Ascending aorta (tissue), 2 donors: ENCODE results near the gene USP47. TPM values are rescaled to one million over a fixed set of nuclear protein-coding genes. Genes with fewer than 3 reads are reported as not detected.

Experiments used
- DNase-seq, 2 donors: peaks; one replicate each; pipeline ENCODE4 v3.0.0-alpha.2; 2019; ENCODE audit warnings: low spot score in 2 of 2
- H3K27ac ChIP-seq, 2 donors: fragments of 200-600 bp; sonication (generic); one replicate each; pipeline ENCODE4 v1.5.1; 2016 to 2017; ENCODE audit warnings: mild to moderate bottlenecking in 1 of 2
- H3K27me3 ChIP-seq: fragments of 200-600 bp; sonication (generic); one replicate; pipeline ENCODE4 v1.5.1; 2017
- H3K36me3 ChIP-seq, 2 donors: fragments of 200-600 bp; sonication (generic); one replicate each; pipeline ENCODE4 v1.5.1; 2016
- H3K4me1 ChIP-seq, 2 donors: fragments of 200-600 bp; sonication (generic); one replicate each; pipeline ENCODE4 v1.5.1; 2016 to 2017; ENCODE audit warnings: mild to moderate bottlenecking in 1 of 2
- H3K4me3 ChIP-seq, 2 donors: fragments of 200-600 bp; sonication (generic); one replicate each; pipeline ENCODE4 v1.5.1; 2016 to 2017; ENCODE audit warnings: mild to moderate bottlenecking in 1 of 2
- H3K9me3 ChIP-seq, 2 donors: fragments of 200-600 bp; sonication (generic); one replicate each; pipeline ENCODE4 v1.5.1; 2016
- CTCF ChIP-seq, 3 experiments: fragments of 200-600 bp in 2 of 3; fragments of 450-650 bp in 1 of 3; sonication (generic) in 2 of 3; IDR thresholded peaks; one replicate each; pipeline ENCODE4 v1.5.1; 2016 to 2019; ENCODE audit warnings: antibody characterized with exemption in 3 of 3, mild to moderate bottlenecking in 1 of 3, moderate library complexity in 1 of 3
- intact Hi-C: fragments of 100-400 bp; cut with DNase I; formaldehyde crosslinking; loops from one replicate; pipeline ENCODE4 v1.15.1; 2023
- total RNA-seq: library from RNA; depleted of rRNA; stranded (reverse); fragments of >200 nt; gene quantifications from one replicate; pipeline ENCODE4 v1.1.0, GENCODE V29; 2016

Gene USP47
- total RNA-seq, 1 donor from 2014 or later: 18.2 TPM

GRCh38 chr11:11981840-11982239 lies 140.1 kb downstream of the USP47 start:
- Histone ChIP-seq H3K27ac (peak overlapping the region; percentile 81 to 83), H3K4me1 (peaks cover 20 to 69% of the 10 kb centered on the region in 2 donors), H3K9me3 (no peaks in the 10 kb centered on the region), H3K27me3 (no peaks in the 10 kb centered on the region), H3K4me3 (no peak overlapping the region), H3K36me3 (no peaks in the 10 kb centered on the region)
- intact Hi-C loops: no loop called here
- peak in 1 of 2 donors; percentile 45 for DNase-seq
- TF ChIP-seq CTCF (IDR thresholded peaks at IDR 0.05): no peak

- intact Hi-C loops: no loop called here
- peak in 1 of 2 donors; percentile 46 for DNase-seq
- peaks cover 16 to 64% of the 10 kb centered on the region in 2 donors for H3K4me1 ChIP-seq
- no peaks in the 10 kb centered on the region for H3K36me3 ChIP-seq
- H3K27me3 ChIP-seq: no peaks in the 10 kb centered on the region
- no peak for TF ChIP-seq CTCF (IDR thresholded peaks at IDR 0.05)
- peak overlapping the region; percentile 81 to 83 for H3K27ac ChIP-seq
- H3K9me3 ChIP-seq: no peaks in the 10 kb centered on the region
- H3K4me3 ChIP-seq: no peak overlapping the region
Measured at GRCh38 chr11:11982461-11982860, 140.7 kb downstream of the USP47 start.

- intact Hi-C loops: no loop called here
- no peak for TF ChIP-seq CTCF (IDR thresholded peaks at IDR 0.05)
- Histone ChIP-seq H3K4me1 (peaks cover 14 to 59% of the 10 kb centered on the region in 2 donors), H3K4me3 (no peak overlapping the region), H3K36me3 (no peaks in the 10 kb centered on the region), H3K27me3 (no peaks in the 10 kb centered on the region), H3K27ac (peak overlapping the region; percentile 81 to 83), H3K9me3 (no peaks in the 10 kb centered on the region)
- peak in 1 of 2 donors; percentile 61 for DNase-seq
Measured at GRCh38 chr11:11982975-11983374, 141.2 kb downstream of the USP47 start.

GRCh38 chr11:11983427-11983826 lies 141.7 kb downstream of the USP47 start:
- Histone ChIP-seq H3K9me3 (no peaks in the 10 kb centered on the region), H3K4me1 (peaks cover 14 to 55% of the 10 kb centered on the region in 2 donors), H3K4me3 (no peak overlapping the region), H3K36me3 (no peaks in the 10 kb centered on the region), H3K27me3 (no peaks in the 10 kb centered on the region), H3K27ac (peak overlapping the region; percentile 81 to 83)
- intact Hi-C loops: no loop called here
- no peak for TF ChIP-seq CTCF (IDR thresholded peaks at IDR 0.05)
- DNase-seq: peak in 1 of 2 donors; percentile 54

- Histone ChIP-seq H3K27ac (peak overlapping the region; percentile 81 to 83), H3K4me3 (no peak overlapping the region), H3K9me3 (no peaks in the 10 kb centered on the region), H3K4me1 (peaks cover 6 to 43% of the 10 kb centered on the region in 2 donors), H3K27me3 (no peaks in the 10 kb centered on the region), H3K36me3 (no peaks in the 10 kb centered on the region)
- intact Hi-C loops: no loop called here
- no peak for DNase-seq
- TF ChIP-seq CTCF (IDR thresholded peaks at IDR 0.05): no peak
Measured at GRCh38 chr11:11984563-11984962, 142.8 kb downstream of the USP47 start.
